Measurements from ENCODE around the gene SUFU.

- TF ChIP-seq, protein P1, sequence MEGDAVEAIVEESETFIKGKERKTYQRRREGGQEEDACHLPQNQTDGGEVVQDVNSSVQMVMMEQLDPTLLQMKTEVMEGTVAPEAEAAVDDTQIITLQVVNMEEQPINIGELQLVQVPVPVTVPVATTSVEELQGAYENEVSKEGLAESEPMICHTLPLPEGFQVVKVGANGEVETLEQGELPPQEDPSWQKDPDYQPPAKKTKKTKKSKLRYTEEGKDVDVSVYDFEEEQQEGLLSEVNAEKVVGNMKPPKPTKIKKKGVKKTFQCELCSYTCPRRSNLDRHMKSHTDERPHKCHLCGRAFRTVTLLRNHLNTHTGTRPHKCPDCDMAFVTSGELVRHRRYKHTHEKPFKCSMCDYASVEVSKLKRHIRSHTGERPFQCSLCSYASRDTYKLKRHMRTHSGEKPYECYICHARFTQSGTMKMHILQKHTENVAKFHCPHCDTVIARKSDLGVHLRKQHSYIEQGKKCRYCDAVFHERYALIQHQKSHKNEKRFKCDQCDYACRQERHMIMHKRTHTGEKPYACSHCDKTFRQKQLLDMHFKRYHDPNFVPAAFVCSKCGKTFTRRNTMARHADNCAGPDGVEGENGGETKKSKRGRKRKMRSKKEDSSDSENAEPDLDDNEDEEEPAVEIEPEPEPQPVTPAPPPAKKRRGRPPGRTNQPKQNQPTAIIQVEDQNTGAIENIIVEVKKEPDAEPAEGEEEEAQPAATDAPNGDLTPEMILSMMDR (IDR thresholded peaks at IDR 0.05 in 8 of 11, conservative IDR thresholded peaks at IDR 0.05 in 3 of 11) = no peak
- TF ChIP-seq POLR2AphosphoS5 (IDR thresholded peaks at IDR 0.05) (no peak), POLR2A (IDR thresholded peaks at IDR 0.05) (no peak)
Measured at GRCh38 chr10:102509387-102509786, 5.6 kb downstream of the SUFU start.

Measured in spleen (tissue), 7 donors.